Urothelium cell line (cell line): ENCODE measurements around the gene YIF1B.
"Not testable (repeated sequence)": the region's sequence is repeated elsewhere in the genome, so short reads cannot be mapped to it uniquely, and the experiment has no call there.

Experiments used
- DNase-seq: peaks from one replicate; pipeline ENCODE4 v3.0.0; 2011; ENCODE audit warnings: low spot score, mixed read lengths
- FAIRE-seq: peaks from 2 replicates; lab custom pipeline; 2011; peaks lifted over from hg19 to GRCh38; lab: Jason Lieb, UNC

Gene YIF1B

DNA sequence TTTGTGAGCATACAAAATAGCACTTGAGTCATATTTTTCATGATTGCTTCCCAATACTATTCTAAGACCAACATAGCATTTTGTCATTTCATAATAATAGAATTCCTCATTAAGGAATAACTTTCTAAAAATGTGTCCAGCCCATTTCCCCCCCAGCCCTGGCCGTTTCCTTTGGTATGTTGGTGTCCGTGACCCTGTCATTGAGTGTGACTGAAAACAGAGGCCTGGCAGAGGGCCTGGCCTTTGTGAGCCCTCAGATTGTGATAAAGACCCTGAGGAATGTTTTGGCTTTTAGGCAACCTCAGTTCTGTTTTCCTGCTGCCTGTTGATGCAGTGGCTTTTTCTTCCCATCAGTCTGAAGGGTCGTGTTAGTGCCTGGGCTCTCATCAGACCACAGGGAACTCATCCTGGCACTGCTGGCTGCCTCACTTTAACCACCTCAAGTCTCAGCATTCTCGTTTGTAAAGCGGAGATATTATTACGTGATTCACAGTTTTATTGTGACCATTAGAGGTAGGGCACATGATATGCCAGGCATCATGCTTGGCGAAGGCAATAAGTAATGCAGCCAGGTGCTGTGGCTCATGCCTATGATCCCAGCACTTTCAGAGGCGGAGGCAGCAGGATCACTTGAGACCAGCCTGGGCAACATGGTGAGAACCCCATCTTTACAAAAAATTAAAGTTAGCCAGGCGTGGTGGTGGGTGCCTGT, 37.6 kb downstream of the YIF1B start:
- no peak for DNase-seq
- no peak for FAIRE-seq

DNA sequence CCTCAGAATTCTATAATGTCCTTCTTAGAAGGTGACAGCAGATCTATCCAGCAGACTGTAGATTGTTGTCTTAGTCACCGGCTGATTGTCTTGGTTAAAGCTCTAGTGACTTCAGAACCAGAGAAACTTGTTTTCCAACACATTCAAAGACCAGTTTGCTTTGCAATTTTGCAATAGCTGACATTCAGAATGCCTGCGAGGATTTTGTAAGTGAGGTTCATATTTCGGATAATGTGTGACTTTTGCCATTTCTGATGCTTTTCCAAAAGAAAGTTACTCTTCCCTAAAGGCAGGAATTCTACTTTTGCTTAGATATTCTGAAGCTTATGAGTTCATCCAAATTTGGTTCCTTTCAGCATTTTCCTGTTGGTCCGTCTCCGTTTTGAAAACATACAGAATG, 38.2 kb downstream of the YIF1B start:
- DNase-seq (no peak), FAIRE-seq (no peak)

DNA sequence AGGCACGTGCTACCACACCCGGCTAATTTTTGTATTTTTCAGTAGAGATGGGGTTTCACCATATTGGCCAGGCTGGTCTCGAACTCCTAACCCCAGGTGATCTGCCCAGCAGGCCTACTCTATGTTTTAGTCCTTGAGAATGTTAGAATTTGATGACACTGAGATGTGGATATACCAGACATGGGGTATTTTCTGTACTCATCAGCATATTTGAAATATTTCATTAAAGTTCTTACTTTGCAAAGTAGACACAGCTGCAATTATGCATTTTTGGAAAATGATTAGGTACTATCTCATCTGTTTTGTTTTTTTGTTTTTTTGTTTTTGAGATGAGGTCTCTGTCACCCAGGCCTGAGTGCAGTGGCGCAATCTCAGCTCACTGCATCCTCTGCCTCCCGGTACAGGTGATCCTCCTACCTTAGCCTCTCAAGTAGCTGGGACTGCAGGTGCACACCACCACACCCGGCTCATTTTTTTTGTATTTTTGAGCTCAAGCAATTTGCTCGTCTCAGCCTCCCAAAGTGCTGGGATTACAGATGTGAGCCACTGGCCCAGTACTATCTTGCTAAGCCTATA, 38.7 kb downstream of the YIF1B start:
- no peak for DNase-seq
- FAIRE-seq = no peak

GRCh38 chr19:38274739-38275138, 41.0 kb downstream of the YIF1B start:
- FAIRE-seq (no peak), DNase-seq (no peak)

- no peak for FAIRE-seq
Observed at GRCh38 chr19:38273499-38273898, 42.2 kb downstream of the YIF1B start.

GRCh38 chr19:38270587-38271167, 45.1 kb downstream of the YIF1B start:
- no peak for DNase-seq

More at GRCh38 chr19:38273499-38273898, 42.2 kb downstream of the YIF1B start:
- DNase-seq = no peak

DNA sequence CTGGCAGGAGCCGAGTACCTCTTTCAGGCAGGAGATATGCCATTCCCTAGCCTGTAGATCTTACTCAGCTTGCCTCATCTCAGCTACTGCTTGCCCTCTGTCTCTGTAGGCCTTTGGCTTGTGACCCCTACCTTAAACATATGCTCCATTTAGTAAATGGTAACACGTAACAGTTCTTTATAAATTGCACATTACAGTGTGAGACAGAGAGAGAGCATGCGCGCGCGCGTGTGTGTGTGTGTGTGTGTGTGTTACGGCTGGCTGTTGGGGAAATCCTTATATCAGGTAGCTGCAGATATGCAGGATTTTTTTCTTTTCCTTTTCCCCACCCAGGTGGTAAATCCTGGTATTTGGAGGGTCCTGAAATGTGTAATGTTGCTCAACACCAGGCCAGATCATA, 47.2 kb downstream of the YIF1B start:
- FAIRE-seq (no peak), DNase-seq (no peak)

More at GRCh38 chr19:38270587-38271167, 45.1 kb downstream of the YIF1B start:
- no peak for FAIRE-seq

DNA sequence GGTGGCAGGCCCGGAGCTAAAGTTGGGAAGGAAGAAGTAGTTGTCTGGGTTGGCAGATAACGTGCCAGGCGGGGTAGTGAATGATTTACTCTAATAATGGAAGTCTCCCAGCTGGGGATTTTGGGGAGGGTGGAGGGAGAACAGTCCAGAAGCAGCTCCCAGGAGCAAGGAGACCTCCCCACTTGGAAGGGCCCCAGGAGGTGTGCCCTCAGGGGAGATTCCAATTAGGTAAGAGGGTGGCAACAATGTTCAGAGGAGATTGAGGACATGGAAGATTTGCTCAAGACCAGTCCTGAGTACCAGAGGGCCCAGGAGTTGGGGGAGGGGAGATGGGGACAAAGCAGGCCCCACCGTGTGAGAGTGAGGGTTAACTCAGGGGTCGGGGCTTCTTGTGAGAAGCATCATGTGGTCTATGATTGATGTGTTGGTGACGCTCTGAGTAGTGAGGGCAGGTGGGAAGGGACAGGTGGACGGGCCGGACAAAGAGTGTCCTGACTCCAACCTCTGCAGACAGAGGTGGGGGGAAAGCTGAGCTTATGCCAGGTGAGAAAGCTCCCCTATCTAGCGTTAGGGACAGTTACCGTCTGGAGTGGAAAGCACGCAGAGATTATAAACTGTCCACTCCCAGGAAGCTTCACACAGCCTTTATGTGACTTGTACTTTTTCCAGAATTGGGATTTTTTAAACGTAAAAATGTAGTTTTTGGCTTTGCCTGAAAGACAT, 47.8 kb downstream of the YIF1B start:
- no peak for FAIRE-seq

DNA sequence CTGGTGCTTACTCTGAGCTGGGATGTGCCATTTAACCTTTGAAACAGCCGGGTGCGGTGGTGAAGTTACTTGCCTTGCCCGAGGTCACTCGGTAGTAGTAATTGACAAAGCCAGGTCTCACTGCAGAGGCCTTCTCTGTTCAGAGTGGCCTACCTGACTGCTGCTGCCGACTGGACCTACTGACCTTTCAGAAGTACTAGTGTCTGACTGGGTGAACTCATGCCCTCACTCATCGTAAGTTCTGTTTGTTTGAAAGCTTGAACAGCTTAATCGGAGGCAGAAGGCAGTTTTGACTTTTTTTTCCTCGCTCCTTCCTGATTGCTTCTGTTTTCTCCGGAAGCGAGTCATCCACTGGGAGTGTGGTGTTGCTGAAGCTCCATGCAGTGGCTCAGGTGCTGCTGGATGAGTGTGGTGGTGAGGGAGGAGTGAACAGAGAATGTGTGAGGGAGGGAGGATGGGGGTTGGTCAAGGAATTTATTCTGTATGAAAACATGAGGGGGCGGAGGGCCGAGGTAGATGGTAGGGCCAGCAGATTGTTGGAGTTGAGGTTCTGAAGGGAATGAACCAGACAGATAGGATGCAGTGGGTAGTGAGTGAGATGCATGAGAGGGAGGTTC, 48.7 kb downstream of the YIF1B start:
- DNase-seq = peak; percentile 73
- FAIRE-seq = peak; percentile 17

More for the DNA sequence above, 47.8 kb downstream of the YIF1B start:
- no peak for DNase-seq

GRCh38 chr19:38265921-38266429, 49.8 kb downstream of the YIF1B start:
- FAIRE-seq (no peak), DNase-seq (no peak)

DNA sequence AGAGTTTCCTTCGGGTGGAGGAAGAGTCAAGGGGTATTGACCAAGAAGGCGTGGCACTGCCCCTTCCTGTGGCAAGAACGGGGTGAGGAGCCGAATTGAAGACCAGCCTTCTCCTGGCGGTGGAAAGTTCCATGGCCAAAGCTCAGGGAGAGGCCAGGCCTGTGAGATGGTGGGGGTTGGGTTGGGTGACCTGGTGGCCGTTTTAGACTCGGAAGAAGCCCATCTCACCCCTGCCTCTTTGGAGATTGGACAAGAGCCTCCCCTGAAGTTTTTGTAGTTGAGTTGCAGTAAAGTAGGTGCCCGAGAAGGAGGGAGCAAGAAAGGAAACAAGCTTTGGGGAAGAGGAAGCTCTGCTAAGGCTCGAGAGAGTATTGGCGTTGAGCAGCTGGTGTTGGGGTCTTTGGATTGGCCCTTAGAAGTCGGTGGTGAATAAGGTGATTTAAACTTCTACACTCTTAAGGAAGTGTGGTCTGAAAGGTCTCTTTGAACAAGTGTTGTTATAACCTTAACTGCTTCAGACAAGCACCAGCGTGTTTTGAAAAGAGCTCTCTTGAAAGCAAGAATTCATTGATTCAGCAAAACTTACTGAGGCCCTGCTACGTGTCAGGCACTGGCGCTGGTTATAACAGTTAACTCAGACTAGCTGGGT, 50.4 kb downstream of the YIF1B start:
- no peak for FAIRE-seq
- no peak for DNase-seq

DNA sequence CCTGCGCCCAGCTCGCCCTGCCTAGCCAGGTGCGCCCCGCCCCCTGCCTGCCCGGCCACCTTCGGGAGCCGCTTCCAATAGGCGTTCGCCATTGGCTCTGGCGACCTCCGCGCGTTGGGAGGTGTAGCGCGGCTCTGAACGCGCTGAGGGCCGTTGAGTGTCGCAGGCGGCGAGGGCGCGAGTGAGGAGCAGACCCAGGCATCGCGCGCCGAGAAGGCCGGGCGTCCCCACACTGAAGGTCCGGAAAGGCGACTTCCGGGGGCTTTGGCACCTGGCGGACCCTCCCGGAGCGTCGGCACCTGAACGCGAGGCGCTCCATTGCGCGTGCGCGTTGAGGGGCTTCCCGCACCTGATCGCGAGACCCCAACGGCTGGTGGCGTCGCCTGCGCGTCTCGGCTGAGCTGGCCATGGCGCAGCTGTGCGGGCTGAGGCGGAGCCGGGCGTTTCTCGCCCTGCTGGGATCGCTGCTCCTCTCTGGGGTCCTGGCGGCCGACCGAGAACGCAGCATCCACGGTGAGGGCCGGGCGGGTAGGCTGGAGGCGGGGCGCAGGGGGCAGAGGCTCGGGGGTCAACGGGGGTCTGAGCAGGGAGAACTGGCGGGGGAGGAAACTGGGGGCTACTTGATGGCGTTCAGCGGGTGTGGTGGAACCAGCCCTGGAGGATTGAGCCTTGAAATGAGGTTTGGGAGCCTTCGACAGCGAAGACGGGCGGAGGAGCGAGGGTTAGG, 51.1 kb downstream of the YIF1B start, which contains the start of gene SPINT2:
Gene SPINT2 (plus strand): TSS at position 88 of the 727 bp plus-strand sequence. CDS start 320 bp downstream, at position 408.
- DNase-seq (no peak), FAIRE-seq (no peak)

DNA sequence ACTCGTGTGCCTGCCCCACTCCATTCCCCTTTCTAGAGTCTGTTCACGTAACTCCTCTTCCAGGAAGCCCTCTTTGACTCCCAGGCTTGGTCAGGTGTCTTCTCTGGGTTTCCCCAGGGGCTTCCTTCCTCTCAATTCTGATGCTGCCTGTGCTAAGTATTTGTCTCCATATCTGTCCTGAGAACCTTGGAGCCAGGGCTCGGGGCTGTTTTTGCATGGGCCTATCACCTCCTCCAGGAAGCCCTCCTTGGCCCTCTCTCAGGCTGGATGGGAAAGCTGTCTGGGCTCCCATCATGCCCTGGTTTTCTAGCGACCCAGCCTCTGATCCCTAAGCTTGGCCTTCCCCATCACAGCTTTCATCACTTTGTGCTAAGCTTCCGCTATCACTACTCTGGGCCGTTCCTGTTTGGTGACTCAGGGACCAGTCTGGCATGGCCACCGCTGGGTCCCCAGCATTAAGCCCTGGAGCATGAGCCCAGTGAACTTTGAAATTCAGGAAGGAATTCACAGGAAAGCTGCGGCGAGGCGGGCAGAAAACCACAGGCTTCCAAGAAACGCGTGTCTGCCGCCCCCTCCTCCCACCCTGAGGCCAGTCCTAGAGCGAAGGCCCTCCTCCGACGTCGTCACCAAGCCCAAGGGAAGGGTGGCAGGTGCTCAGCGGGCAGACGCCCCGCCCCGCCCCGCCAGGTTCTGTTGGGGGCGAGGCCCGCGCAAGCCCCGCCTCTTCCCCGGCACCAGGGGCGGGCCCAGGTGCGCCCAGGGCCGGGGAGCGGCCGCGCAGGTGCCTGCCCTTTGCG, 51.9 kb downstream of the YIF1B start:
- FAIRE-seq (no peak), DNase-seq (peak; percentile 49)

- no peak for DNase-seq
- no peak for FAIRE-seq
Observed at GRCh38 chr19:38262585-38263268, 53.0 kb downstream of the YIF1B start.

DNA sequence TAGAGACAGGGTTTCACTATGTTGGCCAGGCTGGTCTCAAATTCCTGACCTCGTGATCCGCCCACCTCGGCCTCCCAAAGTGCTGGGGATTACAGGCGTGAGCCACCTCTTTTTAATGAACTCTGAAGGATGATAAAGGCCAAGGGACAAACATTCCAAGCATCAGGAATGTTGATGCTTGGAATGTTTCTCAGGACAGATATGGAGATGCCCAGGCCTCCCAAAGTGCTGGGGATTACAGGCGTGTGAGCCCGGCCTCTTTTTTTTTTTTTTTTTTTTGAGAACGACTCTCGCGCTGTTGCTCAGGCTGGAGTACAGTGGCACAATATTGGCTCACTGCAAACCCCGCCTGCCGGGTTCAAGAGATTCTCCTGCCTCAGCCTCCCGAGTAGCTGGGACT, 53.8 kb downstream of the YIF1B start:
- not testable (repeated sequence) for DNase-seq, FAIRE-seq

DNA sequence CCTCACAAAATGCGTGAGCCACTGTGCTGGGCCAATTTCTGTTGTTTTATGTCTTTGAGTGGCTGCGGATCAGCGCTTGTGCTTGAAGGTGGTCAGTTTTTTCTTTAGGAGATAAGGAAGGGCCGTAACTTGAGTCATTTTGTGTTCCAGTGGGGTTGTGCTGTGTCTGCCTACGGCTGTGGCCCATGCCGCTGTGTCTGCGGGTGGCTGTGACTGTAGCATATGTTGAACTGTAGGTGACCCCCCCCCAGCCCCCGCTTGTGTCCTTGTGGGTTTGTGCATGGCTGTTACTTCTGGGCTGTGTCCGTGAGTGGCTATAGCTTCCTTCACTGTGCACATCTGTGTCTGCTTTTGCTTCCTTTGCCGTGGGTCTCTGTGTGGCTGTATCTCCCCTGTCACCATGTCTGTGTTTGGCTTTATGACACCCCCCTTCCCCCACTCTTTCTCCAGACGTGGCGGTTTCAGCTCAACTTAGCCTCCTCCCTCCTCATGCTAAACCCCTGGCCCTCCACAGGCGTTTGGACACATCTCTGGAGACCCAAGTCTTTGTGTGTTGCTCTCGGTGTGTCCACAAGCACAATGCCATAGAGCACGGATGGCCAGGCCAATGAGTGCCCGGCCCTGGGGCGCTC, 60.2 kb downstream of the YIF1B start:
- FAIRE-seq (no peak), DNase-seq (no peak)

- FAIRE-seq = no peak
- no peak for DNase-seq
Observed at GRCh38 chr19:38253788-38254187, 62.0 kb downstream of the YIF1B start.
